HFF-Myc (cell line): ENCODE results near the gene GOLGA5.
"Not testable (repeated sequence)": the region's sequence is repeated elsewhere in the genome, so short reads cannot be mapped to it uniquely, and the experiment has no call there.

ENCODE experiments used
- DNase-seq: peaks from one replicate; pipeline ENCODE4 v3.0.0-alpha.2; 2011; ENCODE audit warnings: low read depth; ENCODE audit errors: extremely low read depth
- H3K4me3 ChIP-seq: replicated peaks from 2 replicates; pipeline ENCODE4 v1.5.1; 2011; ENCODE audit warnings: low read depth, mild to moderate bottlenecking, control low read depth, low read length
- TF ChIP-seq, protein P1 (sequence below): IDR thresholded peaks from 2 replicates; pipeline ENCODE4 v1.5.1; 2012; ENCODE audit warnings: mild to moderate bottlenecking, low read depth, low read length, control low read depth; ENCODE audit errors: missing control alignments

GOLGA5 gene

GRCh38 chr14:92846162-92846897 is 52.2 kb downstream of the GOLGA5 start:
- TF ChIP-seq, protein P1, sequence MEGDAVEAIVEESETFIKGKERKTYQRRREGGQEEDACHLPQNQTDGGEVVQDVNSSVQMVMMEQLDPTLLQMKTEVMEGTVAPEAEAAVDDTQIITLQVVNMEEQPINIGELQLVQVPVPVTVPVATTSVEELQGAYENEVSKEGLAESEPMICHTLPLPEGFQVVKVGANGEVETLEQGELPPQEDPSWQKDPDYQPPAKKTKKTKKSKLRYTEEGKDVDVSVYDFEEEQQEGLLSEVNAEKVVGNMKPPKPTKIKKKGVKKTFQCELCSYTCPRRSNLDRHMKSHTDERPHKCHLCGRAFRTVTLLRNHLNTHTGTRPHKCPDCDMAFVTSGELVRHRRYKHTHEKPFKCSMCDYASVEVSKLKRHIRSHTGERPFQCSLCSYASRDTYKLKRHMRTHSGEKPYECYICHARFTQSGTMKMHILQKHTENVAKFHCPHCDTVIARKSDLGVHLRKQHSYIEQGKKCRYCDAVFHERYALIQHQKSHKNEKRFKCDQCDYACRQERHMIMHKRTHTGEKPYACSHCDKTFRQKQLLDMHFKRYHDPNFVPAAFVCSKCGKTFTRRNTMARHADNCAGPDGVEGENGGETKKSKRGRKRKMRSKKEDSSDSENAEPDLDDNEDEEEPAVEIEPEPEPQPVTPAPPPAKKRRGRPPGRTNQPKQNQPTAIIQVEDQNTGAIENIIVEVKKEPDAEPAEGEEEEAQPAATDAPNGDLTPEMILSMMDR, result no peak
- DNase-seq, result peak; percentile 21
- H3K4me3 ChIP-seq, result no peak overlapping the region

- no peak overlapping the region for H3K4me3 ChIP-seq
- no peak for DNase-seq
- TF ChIP-seq, protein P1, result no peak
Observed at GRCh38 chr14:92847278-92847677, 53.2 kb downstream of the GOLGA5 start.

- no peak for DNase-seq
- TF ChIP-seq, protein P1, result no peak
- no peak overlapping the region for H3K4me3 ChIP-seq
Observed at GRCh38 chr14:92847749-92848148, 53.6 kb downstream of the GOLGA5 start.

DNA sequence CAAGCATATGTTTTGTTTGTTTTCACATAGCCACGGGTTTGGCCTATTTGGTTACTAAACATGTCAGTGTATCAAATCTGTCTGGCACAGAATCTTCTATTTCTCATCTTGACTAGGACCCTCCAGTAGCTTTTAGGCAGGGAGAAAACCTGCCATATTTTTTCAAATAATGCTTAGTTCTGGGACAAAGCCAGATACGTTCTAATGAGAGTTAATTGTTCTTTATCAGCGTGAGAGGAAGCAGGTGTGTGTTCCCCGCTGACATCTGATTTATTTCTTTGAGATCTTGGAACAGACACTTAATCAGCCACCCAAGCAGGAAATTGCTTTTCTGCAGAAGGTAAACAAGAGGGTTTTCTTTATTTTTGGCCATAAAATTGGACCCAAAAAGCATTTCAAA is 54.8 kb downstream of the GOLGA5 start:
- no peak overlapping the region for H3K4me3 ChIP-seq
- TF ChIP-seq, protein P1, result no peak
- DNase-seq, result no peak

GRCh38 chr14:92850492-92850891 is 56.4 kb downstream of the GOLGA5 start:
- no peak overlapping the region for H3K4me3 ChIP-seq
- TF ChIP-seq, protein P1, result no peak
- DNase-seq, result no peak

DNA sequence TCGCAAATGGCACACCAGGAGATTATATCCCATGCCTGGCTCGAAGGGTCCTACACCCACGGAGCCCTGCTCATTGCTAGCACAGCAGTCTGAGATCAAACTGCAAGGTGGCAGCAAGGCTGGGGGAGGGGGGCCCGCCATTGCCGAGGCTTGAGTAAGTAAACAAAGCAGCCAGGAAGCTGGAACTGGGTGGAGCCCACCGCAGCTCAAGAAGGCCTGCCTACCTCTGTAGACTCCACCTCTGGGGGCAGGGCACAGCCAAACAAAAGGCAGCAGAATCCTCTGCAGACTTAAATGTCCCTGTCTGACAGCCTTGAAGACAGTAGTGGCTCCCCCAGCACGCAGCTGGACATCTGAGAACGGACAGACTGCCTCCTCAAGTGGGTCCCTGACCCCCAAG is 59.0 kb downstream of the GOLGA5 start:
- not testable (repeated sequence) for DNase-seq, H3K4me3 ChIP-seq

DNA sequence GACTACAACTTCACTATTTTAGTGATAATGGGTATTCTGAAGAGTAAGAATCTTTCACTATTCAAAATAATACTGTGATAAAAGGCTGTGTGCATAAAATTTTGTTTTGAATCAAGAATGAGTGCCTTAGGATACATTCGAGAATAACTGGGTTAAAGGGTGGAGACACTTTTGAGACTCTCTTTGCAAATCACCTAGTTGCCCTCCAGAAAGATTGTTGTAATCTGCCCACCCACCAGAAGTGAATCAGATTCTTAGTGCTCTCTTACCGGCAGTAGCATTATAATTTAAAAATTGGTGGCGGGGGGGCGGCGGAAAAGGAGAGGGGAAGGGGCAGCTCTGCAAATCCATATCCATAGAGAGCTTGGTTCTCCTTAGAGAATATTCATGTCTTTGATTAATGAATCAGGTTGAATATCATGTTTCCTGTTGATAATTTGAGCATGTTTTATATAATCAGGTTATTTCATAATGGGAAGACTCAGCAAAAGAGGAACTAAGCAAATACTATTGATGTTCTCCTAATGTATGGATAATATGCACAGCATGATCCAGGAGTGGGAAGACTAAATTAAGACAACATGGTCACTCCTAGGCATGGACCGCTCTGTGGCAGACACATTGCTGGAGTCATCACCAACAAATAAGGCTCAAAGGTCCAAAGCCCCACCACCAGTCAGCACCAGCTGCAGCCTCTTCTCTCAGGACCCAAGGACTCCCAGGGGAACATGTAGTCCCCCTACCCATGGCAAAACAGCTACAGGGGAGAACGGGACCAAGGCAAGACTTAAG is 66.1 kb downstream of the GOLGA5 start:
- DNase-seq, result no peak
- no peak overlapping the region for H3K4me3 ChIP-seq
- TF ChIP-seq, protein P1, result no peak
